ACC112 (cell line): ENCODE measurements around the gene RGS4.

Experiments
- H2AFZ ChIP-seq: fragments of 200-600 bp; sonication (generic); one replicate; pipeline ENCODE4 v1.6.0; 2017; ENCODE audit warnings: antibody characterized with exemption, low read length; ENCODE audit not compliant: unreplicated experiment
- H3K27ac ChIP-seq: fragments of 200-600 bp; sonication (generic); 2 replicates; pipeline ENCODE4 v1.5.1; 2014; ENCODE audit warnings: low read depth, mild to moderate bottlenecking, antibody characterized with exemption, low read length, moderate library complexity
- H3K27me3 ChIP-seq: fragments of 200-600 bp; sonication (generic); 2 replicates; pipeline ENCODE4 v1.6.1; 2014; ENCODE audit warnings: mild to moderate bottlenecking, antibody characterized with exemption, low read length, moderate library complexity, mixed read lengths; ENCODE audit not compliant: insufficient read depth
- H3K36me3 ChIP-seq: fragments of 200-600 bp; sonication (generic); 2 replicates; pipeline ENCODE4 v1.6.1; 2016; ENCODE audit warnings: mild to moderate bottlenecking, antibody characterized with exemption, low read length, moderate library complexity, mixed read lengths; ENCODE audit not compliant: insufficient read depth
- H3K4me1 ChIP-seq: fragments of 200-600 bp; sonication (generic); one replicate; pipeline ENCODE4 v1.6.1; 2016; ENCODE audit warnings: low read length, mixed read lengths; ENCODE audit not compliant: insufficient read depth, unreplicated experiment, control insufficient read depth
- H3K4me3 ChIP-seq: fragments of 200-600 bp; sonication (generic); 2 replicates; pipeline ENCODE4 v1.5.1; 2014; ENCODE audit warnings: mild to moderate bottlenecking, low read depth, low read length
- H3K79me2 ChIP-seq: fragments of 200-600 bp; sonication (generic); one replicate; pipeline ENCODE4 v1.6.0; 2016; ENCODE audit warnings: low read length; ENCODE audit not compliant: control insufficient read depth, unreplicated experiment, insufficient read depth

Gene RGS4

GRCh38 chr1:163095213-163095612 lies 26.1 kb downstream of the RGS4 start:
- no peak overlapping the region for H3K4me3 ChIP-seq

GRCh38 chr1:163102590-163102989 lies 33.4 kb downstream of the RGS4 start:
- Histone ChIP-seq H3K36me3 (no peaks in the 10 kb centered on the region), H3K27ac (no peak overlapping the region), H3K4me1 (peaks cover 4% of the 10 kb centered on the region), H3K79me2 (no peaks in the 10 kb centered on the region), H3K4me3 (no peak overlapping the region), H2AFZ (no peak overlapping the region), H3K27me3 (no peaks in the 10 kb centered on the region)

More at GRCh38 chr1:163095213-163095612, 26.1 kb downstream of the RGS4 start:
- Histone ChIP-seq H3K4me1 (peaks cover 14% of the 10 kb centered on the region), H3K27ac (no peak overlapping the region), H2AFZ (no peak overlapping the region), H3K36me3 (no peaks in the 10 kb centered on the region), H3K79me2 (no peaks in the 10 kb centered on the region), H3K27me3 (no peaks in the 10 kb centered on the region)

- Histone ChIP-seq H3K27me3 (no peaks in the 10 kb centered on the region), H3K27ac (no peak overlapping the region), H3K4me3 (no peak overlapping the region), H3K4me1 (peaks cover 4% of the 10 kb centered on the region), H2AFZ (peak overlapping the region; percentile 28), H3K79me2 (no peaks in the 10 kb centered on the region), H3K36me3 (no peaks in the 10 kb centered on the region)
Observed at GRCh38 chr1:163104385-163105099, 35.4 kb downstream of the RGS4 start.

GRCh38 chr1:163106364-163106987 lies 37.3 kb downstream of the RGS4 start:
- H3K4me1 ChIP-seq: peaks cover 4% of the 10 kb centered on the region
- H3K79me2 ChIP-seq: no peaks in the 10 kb centered on the region
- no peaks in the 10 kb centered on the region for H3K27me3 ChIP-seq
- H3K27ac ChIP-seq: no peak overlapping the region
- no peak overlapping the region for H3K4me3 ChIP-seq
- peak overlapping the region; percentile 11 for H2AFZ ChIP-seq
- no peaks in the 10 kb centered on the region for H3K36me3 ChIP-seq

DNA sequence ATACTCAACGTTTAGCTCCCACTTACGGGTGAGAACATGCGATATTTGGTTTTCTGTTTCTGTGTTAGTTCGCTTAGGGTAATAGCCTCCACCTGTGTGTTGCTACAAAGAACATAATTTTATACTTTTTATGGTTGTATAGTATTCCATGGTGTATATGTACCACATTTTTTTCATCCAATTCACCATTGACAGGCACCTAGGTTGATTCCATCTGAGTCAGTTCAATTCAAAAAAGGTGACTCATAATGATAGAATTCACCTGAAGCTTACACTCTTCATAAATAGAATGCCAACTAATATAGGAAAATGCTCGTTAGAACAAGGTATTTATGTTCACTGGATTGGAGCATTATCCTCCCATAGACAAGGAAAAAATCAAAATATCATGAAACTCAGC lies 38.5 kb downstream of the RGS4 start:
- no peak overlapping the region for H2AFZ ChIP-seq
- H3K79me2 ChIP-seq: no peaks in the 10 kb centered on the region
- H3K27ac ChIP-seq: no peak overlapping the region
- H3K27me3 ChIP-seq: no peaks in the 10 kb centered on the region
- peaks cover 4% of the 10 kb centered on the region for H3K4me1 ChIP-seq
- H3K4me3 ChIP-seq: no peak overlapping the region
- no peaks in the 10 kb centered on the region for H3K36me3 ChIP-seq

DNA sequence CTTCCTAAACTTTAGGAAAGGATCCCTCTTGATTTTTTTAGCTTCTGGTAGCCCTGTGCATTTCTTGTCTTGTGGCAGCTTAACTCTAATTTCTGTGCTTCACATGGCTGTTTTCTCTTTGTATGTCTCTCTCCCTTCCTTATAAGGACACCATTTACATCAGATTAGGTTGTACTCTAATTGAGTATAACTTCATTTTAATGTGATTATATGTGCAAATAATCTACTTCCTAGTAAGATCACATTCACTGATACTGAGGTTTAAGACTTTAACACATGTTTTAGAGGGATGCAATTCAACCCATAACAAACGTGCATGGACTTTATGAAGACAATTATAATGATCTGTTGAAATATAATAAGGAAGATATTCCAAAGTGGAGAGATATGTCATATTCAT lies 46.7 kb downstream of the RGS4 start:
- Histone ChIP-seq H3K27ac (no peak overlapping the region), H3K79me2 (no peaks in the 10 kb centered on the region), H3K4me3 (no peak overlapping the region), H3K27me3 (no peaks in the 10 kb centered on the region), H3K36me3 (no peaks in the 10 kb centered on the region), H3K4me1 (peaks cover 6% of the 10 kb centered on the region), H2AFZ (peak overlapping the region; percentile 15)

GRCh38 chr1:163119707-163120106 lies 50.5 kb downstream of the RGS4 start:
- peaks cover 6% of the 10 kb centered on the region for H3K4me1 ChIP-seq
- H3K27me3 ChIP-seq: no peaks in the 10 kb centered on the region
- H3K4me3 ChIP-seq: no peak overlapping the region
- no peaks in the 10 kb centered on the region for H3K36me3 ChIP-seq
- H3K27ac ChIP-seq: no peak overlapping the region
- H2AFZ ChIP-seq: no peak overlapping the region
- no peaks in the 10 kb centered on the region for H3K79me2 ChIP-seq

DNA sequence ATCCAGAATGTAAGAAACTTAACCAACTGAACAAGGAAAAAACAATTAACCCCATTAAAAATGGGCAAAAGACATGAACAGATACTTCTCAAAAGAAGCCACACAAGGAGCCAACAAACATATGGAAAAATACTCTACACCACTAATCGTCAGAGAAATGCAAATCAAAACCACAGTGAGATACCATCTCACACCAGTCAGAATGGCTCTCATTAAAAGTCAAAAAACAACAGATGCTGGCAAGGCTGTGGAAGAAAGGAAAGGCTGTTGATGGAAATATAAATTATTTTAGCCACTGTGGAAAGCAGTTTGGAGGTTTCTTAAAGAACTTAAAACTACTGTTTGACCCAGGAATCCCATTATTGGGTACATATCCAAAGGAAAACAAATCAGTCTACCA lies 51.2 kb downstream of the RGS4 start:
- Histone ChIP-seq H2AFZ (no peak overlapping the region), H3K36me3 (no peaks in the 10 kb centered on the region), H3K27me3 (no peaks in the 10 kb centered on the region), H3K79me2 (no peaks in the 10 kb centered on the region), H3K4me1 (peaks cover 6% of the 10 kb centered on the region), H3K27ac (no peak overlapping the region), H3K4me3 (no peak overlapping the region)

GRCh38 chr1:163124812-163125211 lies 55.7 kb downstream of the RGS4 start:
- Histone ChIP-seq H3K27ac (no peak overlapping the region), H3K27me3 (no peaks in the 10 kb centered on the region), H2AFZ (no peak overlapping the region), H3K36me3 (no peaks in the 10 kb centered on the region), H3K4me1 (no peaks in the 10 kb centered on the region), H3K79me2 (no peaks in the 10 kb centered on the region), H3K4me3 (no peak overlapping the region)
